Effector memory CD4-positive, alpha-beta T cell (primary cell): ENCODE results near the gene ARHGEF17.

Source experiments
- DNase-seq, 3 donors: peaks; one replicate each; pipeline ENCODE4 v3.0.0-alpha.2; 2020
- H3K27ac ChIP-seq: 2 replicates; pipeline ENCODE4 v1.7.0; 2013; ENCODE audit warnings: mild to moderate bottlenecking, low read length, moderate library complexity; ENCODE audit not compliant: insufficient read depth, poor library complexity, severe bottlenecking
- H3K27me3 ChIP-seq: replicated peaks from 2 replicates; pipeline ENCODE4 v1.7.0; 2013; ENCODE audit warnings: mild to moderate bottlenecking, low read length; ENCODE audit not compliant: insufficient read depth, control insufficient read depth, poor library complexity, severe bottlenecking
- H3K36me3 ChIP-seq: 2 replicates; pipeline ENCODE4 v1.7.0; 2013; ENCODE audit warnings: mild to moderate bottlenecking, low read length, moderate library complexity; ENCODE audit not compliant: control insufficient read depth, insufficient read depth
- H3K4me1 ChIP-seq: 2 replicates; pipeline ENCODE4 v1.7.0; 2013; ENCODE audit warnings: low read length, mild to moderate bottlenecking; ENCODE audit not compliant: control insufficient read depth, insufficient read depth, poor library complexity, severe bottlenecking
- H3K4me3 ChIP-seq: 2 replicates; pipeline ENCODE4 v1.7.0; 2013; ENCODE audit warnings: low read length, low read depth, mild to moderate bottlenecking; ENCODE audit not compliant: insufficient read depth, poor library complexity, severe bottlenecking
- H3K9me3 ChIP-seq: 2 replicates; pipeline ENCODE4 v1.7.0; 2013; ENCODE audit warnings: mild to moderate bottlenecking, low read length, moderate library complexity; ENCODE audit not compliant: control insufficient read depth

Gene ARHGEF17

GRCh38 chr11:73359341-73359740, 51.3 kb downstream of the ARHGEF17 start:
- Histone ChIP-seq H3K4me3 (no peak overlapping the region), H3K27ac (no peak overlapping the region), H3K36me3 (no peaks in the 10 kb centered on the region), H3K9me3 (no peaks in the 10 kb centered on the region), H3K4me1 (no peaks in the 10 kb centered on the region), H3K27me3 (no peaks in the 10 kb centered on the region)
- DNase-seq = no peak

DNA sequence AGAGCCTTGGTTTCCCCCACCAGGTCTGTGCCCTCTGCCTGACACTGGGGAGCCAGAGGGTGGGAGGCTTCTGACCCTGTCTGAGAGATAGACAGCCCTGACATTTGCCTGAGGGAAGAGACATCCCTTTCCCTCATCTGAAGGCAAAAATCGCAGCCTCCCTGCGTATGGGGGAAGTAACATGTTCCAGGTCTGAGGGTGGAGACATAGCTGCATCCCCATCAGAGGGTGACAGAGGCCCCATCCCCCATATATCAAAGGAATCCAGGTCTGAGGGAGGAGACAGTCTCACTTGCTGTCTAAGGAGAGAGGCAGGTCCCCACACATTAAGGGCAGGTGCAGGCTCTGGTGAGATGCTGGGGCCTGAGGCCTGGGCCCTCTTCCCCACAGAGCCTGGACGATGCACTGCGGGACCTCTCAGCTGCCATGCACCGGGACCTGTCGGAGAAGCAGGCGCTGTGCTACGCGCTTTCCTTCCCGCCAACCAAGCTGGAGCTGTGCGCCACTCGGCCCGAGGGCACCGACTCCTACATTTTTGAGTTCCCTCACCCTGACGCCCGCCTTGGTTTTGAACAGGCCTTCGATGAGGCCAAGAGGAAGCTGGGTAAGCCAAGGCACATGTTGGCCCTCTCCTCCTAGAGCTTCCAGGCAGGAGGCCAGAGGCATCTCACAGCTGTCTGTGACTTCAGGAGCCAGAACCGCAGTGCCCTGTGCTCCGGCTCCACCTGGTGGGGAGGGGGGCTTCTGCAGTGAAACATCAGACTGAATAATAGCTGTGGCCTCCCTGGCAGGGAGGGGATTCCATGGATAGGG, 52.1 kb downstream of the ARHGEF17 start:
- H3K27me3 ChIP-seq = no peaks in the 10 kb centered on the region
- no peaks in the 10 kb centered on the region for H3K4me1 ChIP-seq
- no peak overlapping the region for H3K4me3 ChIP-seq
- H3K36me3 ChIP-seq = no peaks in the 10 kb centered on the region
- no peaks in the 10 kb centered on the region for H3K9me3 ChIP-seq
- no peak overlapping the region for H3K27ac ChIP-seq
- no peak for DNase-seq

- no peak overlapping the region for H3K27ac ChIP-seq
- DNase-seq = no peak
- H3K4me3 ChIP-seq = no peak overlapping the region
- H3K9me3 ChIP-seq = no peaks in the 10 kb centered on the region
- H3K36me3 ChIP-seq = no peaks in the 10 kb centered on the region
- no peaks in the 10 kb centered on the region for H3K27me3 ChIP-seq
- peaks cover 4% of the 10 kb centered on the region for H3K4me1 ChIP-seq
These were observed 52.8 kb downstream of the ARHGEF17 start for GRCh38 chr11:73360743-73361369.

- H3K27me3 ChIP-seq = no peaks in the 10 kb centered on the region
- H3K27ac ChIP-seq = no peak overlapping the region
- peaks cover 15% of the 10 kb centered on the region for H3K4me1 ChIP-seq
- H3K4me3 ChIP-seq = no peak overlapping the region
- H3K9me3 ChIP-seq = no peaks in the 10 kb centered on the region
- no peaks in the 10 kb centered on the region for H3K36me3 ChIP-seq
- no peak for DNase-seq
These were observed 54.1 kb downstream of the ARHGEF17 start for GRCh38 chr11:73361953-73362776.

DNA sequence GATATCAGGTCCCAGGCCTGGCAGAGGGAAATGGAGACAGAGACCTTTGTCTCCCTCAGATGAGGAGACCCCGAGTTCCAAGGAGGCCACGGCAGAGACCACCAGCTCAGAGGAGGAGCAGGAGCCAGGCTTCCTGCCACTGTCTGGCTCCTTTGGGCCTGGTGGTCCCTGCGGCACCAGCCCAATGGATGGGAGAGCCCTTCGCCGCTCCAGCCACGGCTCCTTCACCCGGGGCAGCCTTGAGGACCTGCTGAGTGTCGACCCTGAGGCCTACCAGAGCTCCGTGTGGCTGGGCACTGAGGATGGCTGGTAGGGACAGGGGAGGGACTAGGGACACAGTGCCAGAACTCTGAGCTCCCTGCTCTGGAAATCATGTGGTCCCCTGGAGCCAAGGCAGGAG, 55.1 kb downstream of the ARHGEF17 start:
- H3K36me3 ChIP-seq = no peaks in the 10 kb centered on the region
- no peak for DNase-seq
- no peak overlapping the region for H3K27ac ChIP-seq
- H3K4me1 ChIP-seq = peaks cover 24% of the 10 kb centered on the region
- no peaks in the 10 kb centered on the region for H3K27me3 ChIP-seq
- no peaks in the 10 kb centered on the region for H3K9me3 ChIP-seq
- no peak overlapping the region for H3K4me3 ChIP-seq

DNA sequence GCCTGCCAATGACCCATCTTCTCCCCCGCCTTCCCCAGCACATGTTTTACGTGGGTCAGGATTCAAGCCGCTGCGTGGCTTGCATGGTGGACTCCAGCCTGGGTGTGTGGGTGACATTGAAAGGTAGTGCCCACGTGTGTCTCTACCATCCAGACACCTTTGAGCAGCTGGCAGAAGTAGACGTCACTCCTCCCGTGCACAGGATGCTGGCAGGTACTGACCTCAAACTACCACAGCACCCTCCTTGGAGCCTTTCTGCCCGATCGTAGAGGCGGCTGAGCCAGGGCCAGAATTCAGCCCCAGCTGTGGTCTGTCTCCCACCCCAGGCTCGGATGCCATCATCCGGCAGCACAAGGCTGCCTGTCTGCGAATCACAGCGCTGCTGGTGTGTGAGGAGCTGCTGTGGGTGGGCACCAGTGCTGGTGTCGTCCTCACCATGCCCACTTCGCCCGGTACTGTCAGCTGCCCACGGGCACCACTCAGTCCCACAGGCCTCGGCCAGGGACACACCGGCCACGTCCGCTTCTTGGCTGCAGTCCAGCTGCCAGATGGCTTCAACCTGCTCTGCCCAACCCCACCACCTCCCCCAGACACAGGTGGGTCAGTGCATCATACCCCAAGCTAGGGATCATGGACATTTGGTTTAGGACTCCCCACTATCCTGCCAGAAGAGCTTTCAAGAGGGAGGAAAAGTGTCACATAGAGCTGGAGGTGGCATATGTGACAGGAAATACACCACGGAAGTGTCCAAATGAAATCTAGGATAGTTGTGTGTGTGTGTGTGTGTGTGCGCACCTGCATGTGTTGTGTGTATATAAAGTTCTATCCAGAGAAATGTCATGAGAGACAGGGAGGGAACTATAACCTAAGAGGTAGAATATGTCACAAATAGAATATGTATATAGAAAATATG, 57.5 kb downstream of the ARHGEF17 start:
- Histone ChIP-seq H3K4me1 (peaks cover 24% of the 10 kb centered on the region), H3K9me3 (no peaks in the 10 kb centered on the region), H3K36me3 (no peaks in the 10 kb centered on the region), H3K27me3 (no peaks in the 10 kb centered on the region), H3K27ac (peak overlapping the region; percentile 70), H3K4me3 (peak overlapping the region; percentile 37)
- DNase-seq = no peak

DNA sequence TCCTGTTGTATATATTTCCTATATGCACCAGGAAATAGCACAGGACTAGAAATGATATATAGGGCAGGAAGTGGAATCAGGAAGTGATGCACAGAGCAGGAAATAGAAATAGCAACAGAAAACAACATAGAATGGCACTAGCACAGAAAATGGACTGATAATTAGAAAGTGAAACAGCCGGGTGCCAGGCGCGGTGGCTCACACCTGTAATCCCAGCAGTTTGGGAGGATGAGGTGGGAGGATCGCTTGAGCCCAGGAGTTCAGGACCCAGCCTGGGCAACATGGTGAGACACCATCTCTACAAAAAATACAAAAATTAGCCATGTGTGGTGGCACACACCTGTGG, 58.2 kb downstream of the ARHGEF17 start:
- DNase-seq = peak in 1 of 3 donors; percentile 17
- no peaks in the 10 kb centered on the region for H3K27me3 ChIP-seq
- no peaks in the 10 kb centered on the region for H3K36me3 ChIP-seq
- H3K4me3 ChIP-seq = peak overlapping the region; percentile 37
- H3K27ac ChIP-seq = peak overlapping the region; percentile 70
- peaks cover 24% of the 10 kb centered on the region for H3K4me1 ChIP-seq
- no peaks in the 10 kb centered on the region for H3K9me3 ChIP-seq

DNA sequence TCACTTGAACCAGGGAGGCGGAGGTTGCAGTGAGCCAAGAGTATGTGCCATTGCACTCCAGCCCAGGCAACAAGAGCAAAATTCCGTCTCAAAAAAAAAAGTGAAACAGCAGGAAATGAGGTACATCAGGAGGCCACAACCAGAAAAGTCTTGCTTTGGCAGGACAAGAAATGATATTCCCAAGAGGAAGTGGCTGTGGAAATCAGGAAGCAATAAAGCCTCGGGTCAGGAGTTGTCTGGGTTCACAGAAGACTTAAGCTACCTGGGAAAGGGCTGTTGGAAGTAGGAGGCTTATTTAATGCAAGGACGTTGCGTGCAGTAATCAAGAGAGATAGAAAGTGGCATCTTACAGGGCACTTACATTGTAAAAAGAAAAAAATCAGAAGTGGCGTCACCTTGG, 58.9 kb downstream of the ARHGEF17 start:
- no peaks in the 10 kb centered on the region for H3K27me3 ChIP-seq
- no peaks in the 10 kb centered on the region for H3K36me3 ChIP-seq
- no peak overlapping the region for H3K4me3 ChIP-seq
- H3K9me3 ChIP-seq = no peaks in the 10 kb centered on the region
- H3K4me1 ChIP-seq = peaks cover 24% of the 10 kb centered on the region
- no peak overlapping the region for H3K27ac ChIP-seq
- no peak for DNase-seq

DNA sequence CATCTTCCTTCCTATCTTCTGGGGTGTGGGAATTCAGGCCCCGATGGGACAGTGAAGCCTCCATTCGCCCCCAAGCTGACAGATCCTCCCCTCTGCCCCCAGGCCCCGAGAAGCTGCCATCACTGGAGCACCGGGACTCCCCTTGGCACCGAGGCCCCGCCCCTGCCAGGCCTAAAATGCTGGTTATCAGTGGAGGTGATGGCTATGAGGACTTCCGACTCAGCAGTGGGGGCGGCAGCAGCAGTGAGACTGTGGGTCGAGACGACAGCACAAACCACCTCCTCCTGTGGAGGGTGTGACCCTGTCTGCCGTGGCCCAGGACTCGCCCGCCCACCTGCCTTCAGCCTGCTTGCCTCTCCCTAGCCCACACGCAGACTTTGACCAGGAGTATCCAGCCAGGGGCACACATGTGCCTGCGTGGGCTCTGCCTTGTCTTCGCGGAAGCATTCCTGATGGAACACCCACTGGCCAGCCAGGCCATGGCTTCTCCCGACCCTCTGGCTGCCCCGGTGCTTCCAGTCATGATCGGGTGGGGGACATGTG, 59.5 kb downstream of the ARHGEF17 start:
- H3K4me1 ChIP-seq = peaks cover 24% of the 10 kb centered on the region
- no peak overlapping the region for H3K4me3 ChIP-seq
- DNase-seq = no peak
- no peaks in the 10 kb centered on the region for H3K9me3 ChIP-seq
- no peaks in the 10 kb centered on the region for H3K27me3 ChIP-seq
- no peaks in the 10 kb centered on the region for H3K36me3 ChIP-seq
- H3K27ac ChIP-seq = no peak overlapping the region
